Measurements from ENCODE around the gene PIGB.
"Not testable (repeated sequence)": the region's sequence is repeated elsewhere in the genome, so short reads cannot be mapped to it uniquely, and the experiment has no call there.

The PIGB gene

GRCh38 chr15:55318588-55319494, at the start of gene PIGB, which contains the start of gene PIGBOS1:
Gene PIGB (plus strand): TSS chr15:55319222. CDS start chr15:55319251, 29 bp downstream.
Gene PIGBOS1 (minus strand): TSS chr15:55319123. CDS start chr15:55317792, 1,331 bp downstream.
- DNase-seq: peak; percentile 41

GRCh38 chr15:55270291-55270690, 48.7 kb upstream of the PIGB start:
- DNase-seq: no peak

- no peak for DNase-seq
These were observed 42.7 kb upstream of the PIGB start for GRCh38 chr15:55276324-55276723.

GRCh38 chr15:55277116-55277564, 41.9 kb upstream of the PIGB start:
- no peak for DNase-seq

- DNase-seq: no peak
These were observed 41.3 kb upstream of the PIGB start for GRCh38 chr15:55277715-55278114.

- no peak for DNase-seq
These were observed 39.8 kb upstream of the PIGB start for GRCh38 chr15:55279100-55279745.

- DNase-seq: no peak
These were observed 39.2 kb upstream of the PIGB start for GRCh38 chr15:55279746-55280351.

GRCh38 chr15:55280589-55280988, 38.4 kb upstream of the PIGB start:
- not testable (repeated sequence) for DNase-seq

- no peak for DNase-seq
These were observed 37.3 kb upstream of the PIGB start for GRCh38 chr15:55281517-55282228.

GRCh38 chr15:55282284-55282833, 36.7 kb upstream of the PIGB start:
- no peak for DNase-seq

GRCh38 chr15:55283379-55284147, 35.5 kb upstream of the PIGB start:
- no peak for DNase-seq

- no peak for DNase-seq
These were observed 34.6 kb upstream of the PIGB start for GRCh38 chr15:55284426-55284825.

- not testable (repeated sequence) for DNase-seq
These were observed 32.4 kb upstream of the PIGB start for GRCh38 chr15:55286442-55287189.

GRCh38 chr15:55288006-55288717, 30.9 kb upstream of the PIGB start:
- no peak for DNase-seq

GRCh38 chr15:55289011-55289745, 29.8 kb upstream of the PIGB start:
- no peak for DNase-seq

GRCh38 chr15:55289746-55290527, 29.1 kb upstream of the PIGB start, which contains the start of gene RAB27A:
Gene RAB27A (minus strand): TSS chr15:55289813. CDS start chr15:55234934, 54,879 bp downstream.
- DNase-seq: no peak

- DNase-seq: peak; percentile 24
These were observed 28.4 kb upstream of the PIGB start for GRCh38 chr15:55290528-55291057.

- no peak for DNase-seq
These were observed 21.7 kb upstream of the PIGB start for GRCh38 chr15:55297315-55297714.

Data from NCI-H1092 (cell line).